ENCODE results near the gene STOX2. TPM values are rescaled to one million over a fixed set of nuclear protein-coding genes. Genes with fewer than 3 reads are reported as not detected.

Gene STOX2
- total and polyA plus RNA-seq, 2 of the 8 experiments (the other 6 are each of a cell fraction or from before 2014, with no cell fraction given): 5.5 to 20.0 TPM

GRCh38 chr4:183941964-183942363 is 36.9 kb downstream of the STOX2 start:
- Histone ChIP-seq H2AFZ (ENCODE audit: low read length) (no peak overlapping the region), H4K91ac (replicated peaks; ENCODE audit: insufficient read length, low read length) (no peak overlapping the region), H4K5ac (ENCODE audit: insufficient read length, low read depth, low read length) (no peak overlapping the region), H4K8ac (ENCODE audit: extremely low read depth, insufficient read depth, low read length) (no peak overlapping the region), H3K9ac (replicated peaks in 1 of 4; ENCODE audit: extremely low read depth in 1 of 4, low read depth in 3 of 4, low read length in 3 of 4) (no peak overlapping the region), H3K79me1 (ENCODE audit: low read depth, low read length) (no peaks in the 10 kb centered on the region), H4K20me1 (replicated peaks in 1 of 2; ENCODE audit: control insufficient read depth in 1 of 2, insufficient read depth in 2 of 2, low read length in 2 of 2) (no peaks in the 10 kb centered on the region), H3K4ac (replicated peaks; ENCODE audit: insufficient read length, low read depth, low read length) (no peak overlapping the region), H3K36me3 (ENCODE audit: control insufficient read depth in 2 of 4, insufficient read depth in 4 of 4, low read length in 3 of 4) (no peaks in the 10 kb centered on the region), H3K4me1 (replicated peaks in 1 of 4; ENCODE audit: control insufficient read depth in 3 of 4, insufficient read depth in 4 of 4, low read length in 3 of 4) (peaks cover 0 to 2% (median 0%) of the 10 kb centered on the region in 4 experiments; a peak in 2 of 7 replicates), H3K23ac (ENCODE audit: insufficient read length) (no peak overlapping the region), H3K9me3 (ENCODE audit: insufficient read depth in 2 of 2, low read depth in 1 of 2, low read length in 1 of 2) (no peaks in the 10 kb centered on the region), H2BK15ac (ENCODE audit: low read length) (no peak overlapping the region), H2BK20ac (ENCODE audit: low read length) (no peak overlapping the region), H2BK12ac (ENCODE audit: low read depth, low read length) (no peak overlapping the region), H3K27me3 (replicated peaks in 1 of 4; ENCODE audit: control insufficient read depth in 3 of 4, extremely low read depth in 1 of 4, insufficient read depth in 3 of 4, low read length in 3 of 4) (no peaks in the 10 kb centered on the region), H3K4me2 (ENCODE audit: insufficient read depth in 1 of 2, low read depth in 2 of 2, low read length in 2 of 2) (no peak overlapping the region), H3K14ac (ENCODE audit: insufficient read length) (no peak overlapping the region), H2BK120ac (replicated peaks; ENCODE audit: low read depth, low read length) (no peak overlapping the region), H2AK5ac (ENCODE audit: low read depth, low read length) (no peak overlapping the region), H3K4me3 (ENCODE audit: extremely low read depth in 1 of 4, insufficient read depth in 2 of 4, low read depth in 3 of 4, low read length in 4 of 4) (no peak overlapping the region), H3K18ac (ENCODE audit: extremely low read depth, low read length) (no peak overlapping the region), H3K23me2 (ENCODE audit: low read depth, low read length) (no peaks in the 10 kb centered on the region), H3K79me2 (ENCODE audit: control insufficient read depth in 1 of 2, insufficient read depth in 2 of 2, low read length in 2 of 2) (peaks cover 0 to 5% of the 10 kb centered on the region in 2 experiments; a peak in 1 of 4 replicates), H2BK5ac (ENCODE audit: low read depth, low read length) (no peak overlapping the region), H3K56ac (replicated peaks; ENCODE audit: insufficient read length, low read depth, low read length) (no peak overlapping the region), H3K27ac (ENCODE audit: low read depth, low read length) (no peak overlapping the region)
- ChIA-PET CTCF (ENCODE audit: partially characterized antibody) (interaction anchor here (0.6 to 1.6 kb wide), 6 partner anchors 10 to 1329 kb away, joined by 3 to 6 read pairs (median 3); no protein-coding TSS in a partner anchor), POLR2A (ENCODE audit: partially characterized antibody) (interaction anchor here (1.5 kb wide), 1 partner anchor 35 kb away, joined by 3 read pairs; no protein-coding TSS in a partner anchor)
- no peak for FAIRE-seq
- DNase-seq (ENCODE audit: low read depth in 1 of 2, low spot score in 2 of 2): no peak
- TF ChIP-seq CTBP2 (IDR thresholded peaks at IDR 0.05; ENCODE audit: borderline replicate concordance, insufficient read depth, insufficient read length, low read length): no peak
- no peak for TF ChIP-seq POLR2A (IDR thresholded peaks at IDR 0.05; ENCODE audit: control extremely low read depth in 1 of 2, low read depth in 2 of 2, low read length in 2 of 2)
- TF ChIP-seq FOSL1 (IDR thresholded peaks at IDR 0.05; ENCODE audit: insufficient read depth, low read depth, low read length): no peak
- no peak for TF ChIP-seq CHD1 (IDR thresholded peaks at IDR 0.05; ENCODE audit: low read depth, low read length)
- no peak for TF ChIP-seq TAF7 (optimal IDR thresholded peaks at IDR 0.05; ENCODE audit: borderline replicate concordance, low read depth, low read length)
- TF ChIP-seq CBX8 (IDR thresholded peaks at IDR 0.05; ENCODE audit: borderline replicate concordance, low read depth, low read length): no peak
- no peak for TF ChIP-seq NRF1 (IDR thresholded peaks at IDR 0.05; ENCODE audit: low read depth, low read length)
